HCT116 (cell line): ENCODE measurements around the gene PXDN.

ENCODE experiments used
- CEBPB ChIP-seq: IDR thresholded peaks from 2 replicates; pipeline ENCODE4 v1.6.1; 2012; ENCODE audit warnings: low read depth
- CTCF ChIP-seq, 3 experiments: fragments of 200-600 bp in 1 of 3; sonication (generic) in 1 of 3; IDR thresholded peaks in 2 of 3; conservative IDR thresholded peaks in 1 of 3; 2 replicates each; pipeline ENCODE4 v1.5.1; 2012 to 2017; ENCODE audit warnings: low read depth in 2 of 3, low read length in 2 of 3, antibody characterized with exemption in 1 of 3, borderline replicate concordance in 1 of 3, control low read depth in 1 of 3, mild to moderate bottlenecking in 1 of 3, mixed read lengths in 1 of 3, mixed run types in 1 of 3, moderate library complexity in 1 of 3; ENCODE audit not compliant: insufficient read depth in 1 of 3
- ELF1 ChIP-seq: IDR thresholded peaks from 2 replicates; pipeline ENCODE4 v1.6.1; 2012; ENCODE audit warnings: low read depth, borderline replicate concordance
- EZH2 ChIP-seq: fragments of 200-600 bp; sonication (generic); IDR thresholded peaks from 2 replicates; pipeline ENCODE4 v1.6.1; 2017; ENCODE audit warnings: antibody characterized with exemption, mixed run types
- EZH2phosphoT487 ChIP-seq: fragments of 200-600 bp; IDR thresholded peaks from 2 replicates; pipeline ENCODE4 v1.6.1; 2018; ENCODE audit warnings: antibody characterized with exemption, borderline replicate concordance
- JUND ChIP-seq: IDR thresholded peaks from 2 replicates; pipeline ENCODE4 v1.6.1; 2012
- MAX ChIP-seq: IDR thresholded peaks from 2 replicates; pipeline ENCODE4 v1.6.1; 2012
- POLR2A ChIP-seq: IDR thresholded peaks from 2 replicates; pipeline ENCODE4 v1.7.0; 2011; ENCODE audit warnings: borderline replicate concordance; ENCODE audit not compliant: insufficient read depth, insufficient read length; ENCODE audit errors: extremely low read depth
- POLR2AphosphoS5 ChIP-seq: IDR thresholded peaks from 2 replicates; pipeline ENCODE4 v1.6.1; 2011; ENCODE audit warnings: mild to moderate bottlenecking, low read depth, low read length, moderate library complexity
- REST ChIP-seq: IDR thresholded peaks from 2 replicates; pipeline ENCODE4 v1.6.1; 2012; ENCODE audit warnings: low read depth
- TCF7L2 ChIP-seq: IDR thresholded peaks from 2 replicates; pipeline ENCODE4 v1.7.0; 2011; ENCODE audit warnings: borderline replicate concordance, inconsistent platforms; ENCODE audit not compliant: insufficient read depth, insufficient read length; ENCODE audit errors: extremely low read depth
- YY1 ChIP-seq: IDR thresholded peaks from 2 replicates; pipeline ENCODE4 v1.6.1; 2011; ENCODE audit warnings: low read length, low read depth, moderate library complexity, mild to moderate bottlenecking; ENCODE audit not compliant: insufficient replicate concordance; ENCODE audit errors: extremely low read depth
- ZNF274 ChIP-seq: fragments of 200-500 bp; sonication (Bioruptor generic); IDR thresholded peaks from 2 replicates; pipeline ENCODE4 v1.6.1; 2014; ENCODE audit warnings: mild to moderate bottlenecking, low read depth, low read length, inconsistent platforms

- no peak for TF ChIP-seq CTCF (IDR thresholded peaks at IDR 0.05 in 2 of 3, conservative IDR thresholded peaks at IDR 0.05 in 1 of 3; ENCODE audit: borderline replicate concordance in 1 of 3, insufficient read depth in 1 of 3, low read depth in 2 of 3, low read length in 2 of 3)
- no peak for TF ChIP-seq EZH2
- no peak for TF ChIP-seq POLR2A
- no peak for TF ChIP-seq POLR2AphosphoS5
- no peak for TF ChIP-seq EZH2phosphoT487
- TF ChIP-seq CEBPB: no peak
- TF ChIP-seq JUND: no peak
- no peak for TF ChIP-seq TCF7L2
- TF ChIP-seq ELF1: no peak
- TF ChIP-seq REST: no peak
- TF ChIP-seq ZNF274: no peak
- no peak for TF ChIP-seq YY1
- no peak for TF ChIP-seq MAX
Measured at GRCh38 chr2:1791685-1792435, 47.5 kb upstream of the PXDN start.
